ENCODE data around the gene RIPOR2.
A peak's percentile ranks its signal among the peaks of the same experiment; 100 is the strongest.
"Not testable (repeated sequence)": the region's sequence is repeated elsewhere in the genome, so short reads cannot be mapped to it uniquely, and the experiment has no call there.

RIPOR2 gene

GRCh38 chr6:24927277-24927955 is 8.3 kb downstream of the RIPOR2 start:
- DNase-seq (ENCODE audit: low read depth in 1 of 2, low spot score in 1 of 2), result no peak

GRCh38 chr6:24926647-24927046 is 9.1 kb downstream of the RIPOR2 start:
- DNase-seq (ENCODE audit: low read depth in 1 of 2, low spot score in 1 of 2), result not testable (repeated sequence)

- DNase-seq (ENCODE audit: low read depth in 1 of 2, low spot score in 1 of 2), result no peak
Observed at GRCh38 chr6:24926192-24926591, 9.6 kb downstream of the RIPOR2 start.

GRCh38 chr6:24925661-24926060 is 10.1 kb downstream of the RIPOR2 start:
- DNase-seq (ENCODE audit: low read depth in 1 of 2, low spot score in 1 of 2), result no peak

- no peak for DNase-seq (ENCODE audit: low read depth in 1 of 2, low spot score in 1 of 2)
Observed at GRCh38 chr6:24924580-24925356, 11.0 kb downstream of the RIPOR2 start.

- no peak for DNase-seq (ENCODE audit: low read depth in 1 of 2, low spot score in 1 of 2)
Observed at GRCh38 chr6:24923885-24924401, 11.8 kb downstream of the RIPOR2 start.

- no peak for DNase-seq (ENCODE audit: low read depth in 1 of 2, low spot score in 1 of 2)
Observed at GRCh38 chr6:24922814-24923213, 12.9 kb downstream of the RIPOR2 start.

- DNase-seq (ENCODE audit: low read depth in 1 of 2, low spot score in 1 of 2), result no peak
Observed at GRCh38 chr6:24922170-24922569, 13.6 kb downstream of the RIPOR2 start.

GRCh38 chr6:24920136-24920535 is 15.6 kb downstream of the RIPOR2 start:
- DNase-seq (ENCODE audit: low read depth in 1 of 2, low spot score in 1 of 2), result no peak

GRCh38 chr6:24919056-24919892 is 16.5 kb downstream of the RIPOR2 start:
- no peak for DNase-seq (ENCODE audit: low read depth in 1 of 2, low spot score in 1 of 2)

- DNase-seq (ENCODE audit: low read depth in 1 of 2, low spot score in 1 of 2), result no peak
Observed at GRCh38 chr6:24918641-24919055, 17.1 kb downstream of the RIPOR2 start.

- DNase-seq (ENCODE audit: low read depth in 1 of 2, low spot score in 1 of 2), result no peak
Observed at GRCh38 chr6:24916496-24916895, 19.3 kb downstream of the RIPOR2 start.

- DNase-seq (ENCODE audit: low read depth in 1 of 2, low spot score in 1 of 2), result no peak
Observed at GRCh38 chr6:24915641-24916040, 20.1 kb downstream of the RIPOR2 start.

- DNase-seq (ENCODE audit: low read depth in 1 of 2, low spot score in 1 of 2), result not testable (repeated sequence)
Observed at GRCh38 chr6:24914082-24914481, 21.7 kb downstream of the RIPOR2 start.

GRCh38 chr6:24911796-24912382 is 23.9 kb downstream of the RIPOR2 start:
- no peak for DNase-seq (ENCODE audit: low read depth in 1 of 2, low spot score in 1 of 2)

- DNase-seq (ENCODE audit: low read depth in 1 of 2, low spot score in 1 of 2), result peak in 1 of 2 donors; percentile 52
Observed at GRCh38 chr6:24910961-24911725, 24.6 kb downstream of the RIPOR2 start.

GRCh38 chr6:24910331-24910960 is 25.3 kb downstream of the RIPOR2 start:
- no peak for DNase-seq (ENCODE audit: low read depth in 1 of 2, low spot score in 1 of 2)

- DNase-seq (ENCODE audit: low read depth in 1 of 2, low spot score in 1 of 2), result no peak
Observed at GRCh38 chr6:24909241-24910216, 26.2 kb downstream of the RIPOR2 start.

- no peak for DNase-seq (ENCODE audit: low read depth in 1 of 2, low spot score in 1 of 2)
Observed at GRCh38 chr6:24908650-24909035, 27.1 kb downstream of the RIPOR2 start.
